HG02623 (cell line): Measurements from ENCODE around the gene LRRK1.

Source experiments
- ATAC-seq: cut with Tn5 transposase; IDR thresholded peaks from one replicate; pipeline ENCODE4 v1.9.1; 2021; ENCODE audit warnings: moderate library complexity; ENCODE audit not compliant: unreplicated experiment

The LRRK1 gene

DNA sequence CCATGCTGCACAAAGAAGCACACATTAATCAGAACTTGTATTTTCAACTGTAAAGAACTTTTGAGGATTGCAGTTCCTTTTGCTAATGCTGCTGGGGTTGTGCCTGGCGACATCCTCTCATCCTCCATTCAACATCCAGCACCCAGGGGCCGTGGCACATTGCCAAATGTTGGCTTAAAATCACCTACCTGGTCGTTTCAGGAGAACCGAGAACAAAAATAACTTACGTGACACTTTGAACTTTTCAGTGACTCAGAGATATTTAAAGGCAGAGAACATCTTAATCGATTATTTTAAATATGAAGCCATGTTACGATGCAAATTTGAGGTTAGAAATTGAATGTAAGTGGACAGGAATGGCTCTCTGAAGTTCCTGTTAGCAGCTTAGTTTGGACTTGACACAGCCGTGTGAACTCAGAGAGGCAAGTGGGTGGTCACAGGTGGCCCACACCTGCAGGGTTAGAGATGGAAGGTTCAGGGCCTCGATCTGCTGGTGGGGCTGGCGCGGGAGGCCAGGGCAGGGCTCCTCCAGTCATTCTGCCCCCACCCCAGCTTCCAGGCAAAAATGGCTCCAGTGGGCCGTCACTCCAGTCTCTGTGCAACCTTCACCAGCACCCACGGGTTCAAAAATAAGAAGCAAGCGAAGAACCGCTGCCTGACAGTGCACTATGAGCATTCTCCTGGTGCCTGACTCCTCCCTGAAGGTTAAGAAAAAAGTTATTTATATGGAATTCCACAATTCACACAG is 12.2 kb downstream of the LRRK1 start:
- ATAC-seq = no peak

DNA sequence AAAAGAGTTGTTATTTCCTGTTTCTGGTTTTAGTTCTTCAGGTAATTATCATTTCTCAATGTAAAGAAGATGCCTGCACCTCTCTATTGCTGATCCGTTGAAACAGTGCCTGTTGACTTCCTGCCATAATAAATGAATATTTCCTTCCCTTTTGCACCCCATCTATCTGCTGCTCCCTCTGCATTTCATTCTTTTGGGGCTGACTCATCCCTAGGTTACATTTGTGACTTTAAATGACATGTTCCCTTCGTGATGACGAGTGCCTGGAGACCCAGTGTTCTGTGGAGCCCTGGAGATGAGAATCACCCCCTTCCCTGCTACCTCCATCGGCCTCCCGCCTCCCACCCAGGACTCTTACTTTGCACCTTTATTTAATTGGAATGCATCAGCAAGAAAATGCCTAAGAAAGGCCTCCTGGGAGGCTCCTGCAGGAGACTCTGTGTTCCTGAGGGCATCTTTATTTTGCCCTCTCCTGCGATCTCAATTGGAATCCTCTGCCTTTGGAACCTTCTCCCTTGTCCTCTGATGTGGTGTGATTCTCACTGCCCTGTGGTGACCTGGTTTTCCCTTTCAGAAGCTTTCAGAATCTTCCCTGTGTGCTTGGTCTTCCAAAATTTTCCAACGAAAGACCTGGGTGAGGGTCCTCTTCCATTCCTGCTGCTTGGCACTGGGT is 13.7 kb downstream of the LRRK1 start:
- ATAC-seq = no peak

DNA sequence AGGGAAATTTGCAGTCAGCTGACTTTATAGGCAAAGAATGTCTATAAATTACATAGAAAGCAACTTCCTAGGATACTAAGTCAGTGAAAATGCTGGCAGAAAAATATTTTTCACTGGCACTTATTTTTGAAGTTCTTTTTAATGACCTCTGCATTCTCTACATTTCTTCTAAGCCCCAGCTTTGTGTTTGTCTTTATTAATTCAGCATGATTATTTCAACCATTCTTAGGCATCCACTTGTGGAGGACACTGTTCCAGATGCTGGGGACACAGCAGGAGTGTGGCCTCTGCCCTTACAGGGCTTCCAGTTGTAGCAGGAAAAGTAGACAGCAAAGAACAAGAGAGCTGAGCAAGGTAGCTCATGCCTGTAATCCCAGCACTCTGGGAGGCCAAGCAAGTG is 15.0 kb downstream of the LRRK1 start:
- ATAC-seq = no peak

DNA sequence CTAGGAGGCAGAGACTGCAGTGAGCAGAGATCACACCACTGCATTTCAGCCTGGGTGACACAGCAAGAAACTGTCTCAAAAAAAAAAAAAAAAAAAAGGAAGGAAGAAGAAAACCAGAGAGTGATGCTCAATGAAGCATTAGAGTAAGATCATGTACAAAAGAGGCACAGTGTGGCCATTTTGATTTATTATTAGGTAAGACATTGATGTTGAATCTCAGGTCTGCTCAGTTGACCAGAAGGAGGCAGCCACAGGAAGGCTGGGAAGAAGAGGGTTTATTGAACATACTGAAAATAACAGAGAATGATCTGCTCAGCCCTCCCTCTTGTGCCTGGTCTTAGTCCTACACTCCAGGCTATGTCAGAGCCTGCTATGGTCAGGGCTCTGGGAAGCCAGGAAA is 15.6 kb downstream of the LRRK1 start:
- no peak for ATAC-seq

DNA sequence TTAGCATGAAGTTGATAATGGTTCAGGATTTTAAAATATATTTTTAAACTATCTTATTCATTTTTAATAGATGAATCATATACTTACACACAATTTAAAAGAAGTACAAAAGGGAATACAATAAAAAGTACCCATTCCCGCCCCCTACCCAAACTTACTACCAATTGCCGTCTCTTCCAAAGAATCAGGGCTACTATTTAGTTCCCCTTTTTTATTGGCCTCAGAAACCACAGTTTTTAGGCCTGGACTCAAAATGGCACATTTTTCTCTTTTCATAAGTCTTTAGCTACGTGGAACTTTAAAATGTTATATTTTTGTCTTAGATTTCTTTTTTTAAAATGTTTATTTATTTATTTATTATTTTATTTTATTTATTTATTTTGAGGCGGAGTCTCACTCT is 18.0 kb downstream of the LRRK1 start:
- no peak for ATAC-seq

DNA sequence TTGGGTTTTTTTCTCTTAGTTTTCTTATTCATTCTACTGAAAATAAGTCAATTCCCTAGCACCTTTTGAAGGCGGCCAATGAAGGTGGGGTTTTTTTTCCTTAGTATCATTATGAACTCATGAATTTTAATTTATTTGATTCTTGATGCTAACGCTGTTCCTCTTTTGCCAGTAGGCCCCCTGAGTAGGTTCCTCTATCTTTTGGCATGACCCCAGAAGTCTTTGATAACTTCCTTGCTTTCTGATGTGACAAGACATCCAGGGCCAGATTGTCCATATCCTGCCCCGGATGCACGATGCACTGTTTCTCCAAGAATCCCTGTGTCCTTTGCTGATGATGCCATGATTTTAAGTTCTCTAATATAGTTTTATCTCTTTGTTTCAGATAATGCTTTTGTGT is 20.6 kb downstream of the LRRK1 start:
- ATAC-seq = no peak

- peak; percentile 78 for ATAC-seq
These were observed 21.7 kb downstream of the LRRK1 start for GRCh38 chr15:100940767-100941379.

GRCh38 chr15:100941536-100941935 is 22.4 kb downstream of the LRRK1 start:
- peak; percentile 51 for ATAC-seq

DNA sequence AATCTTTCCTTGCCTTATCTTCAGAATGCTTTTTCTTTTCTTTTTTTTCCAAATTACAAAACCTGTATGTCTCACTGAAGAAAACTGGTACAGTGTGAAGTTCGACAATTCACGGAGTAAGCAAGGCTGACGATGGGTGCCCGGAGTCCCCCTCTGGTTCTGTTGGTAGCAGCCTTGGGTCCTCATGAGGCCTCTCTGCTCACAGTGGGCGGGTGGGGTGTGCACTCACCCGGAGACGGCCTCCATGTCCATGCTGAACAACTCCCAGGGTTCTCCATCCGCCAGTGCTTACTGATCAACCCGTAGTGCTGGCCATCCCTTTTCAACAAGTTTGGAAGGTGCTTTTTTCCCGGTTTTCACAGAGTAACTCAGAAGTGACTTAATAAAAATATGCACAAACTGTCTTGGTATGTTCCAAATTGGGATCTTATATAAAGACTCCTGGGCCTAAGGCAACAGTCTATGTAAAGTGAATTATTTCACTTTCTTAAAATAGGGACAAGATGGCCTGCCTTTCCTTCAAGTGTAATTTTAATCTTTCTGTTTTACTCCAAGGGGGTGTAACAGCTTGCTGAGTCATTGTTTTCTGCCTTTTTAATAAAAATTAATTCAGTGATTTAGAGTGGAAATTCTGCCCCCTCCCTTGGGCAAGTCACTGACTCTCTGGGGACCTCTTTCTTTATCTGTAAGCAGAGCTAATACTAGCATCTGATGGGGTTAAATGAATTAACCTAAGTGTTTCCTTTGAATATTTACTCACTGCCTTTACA is 23.7 kb downstream of the LRRK1 start:
- ATAC-seq = no peak

DNA sequence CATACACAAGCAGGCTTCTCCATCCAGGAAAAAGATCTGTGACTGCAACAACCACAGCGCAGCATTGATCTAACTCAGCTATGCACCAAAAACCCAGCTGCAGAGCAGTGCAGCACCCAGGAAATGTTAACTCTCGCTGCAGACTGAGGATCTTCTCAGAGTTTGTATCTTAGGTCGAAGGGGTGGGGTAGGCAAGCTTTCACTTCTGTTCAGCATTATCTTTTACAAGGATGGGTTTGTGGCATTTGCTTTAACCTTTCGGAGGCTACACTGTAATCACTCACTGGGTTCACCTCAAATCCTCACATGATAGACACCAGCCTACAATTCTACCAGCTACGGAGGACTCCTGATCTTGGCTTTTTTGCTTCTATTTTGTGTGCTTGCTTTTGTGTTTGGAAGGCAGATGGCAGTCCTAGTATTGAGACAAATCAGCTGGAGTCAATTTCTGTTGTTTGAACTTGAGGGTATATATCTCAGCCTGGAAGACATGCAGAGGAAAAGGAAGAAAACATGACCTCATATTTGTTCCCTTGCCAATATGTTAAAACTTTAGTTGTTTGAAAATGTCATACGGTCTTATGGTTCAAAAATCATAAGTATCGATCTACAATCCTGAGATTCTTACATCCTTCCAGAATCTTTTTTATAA is 25.2 kb downstream of the LRRK1 start:
- ATAC-seq = no peak

- ATAC-seq = no peak
These were observed 25.8 kb downstream of the LRRK1 start for GRCh38 chr15:100944986-100945385.

DNA sequence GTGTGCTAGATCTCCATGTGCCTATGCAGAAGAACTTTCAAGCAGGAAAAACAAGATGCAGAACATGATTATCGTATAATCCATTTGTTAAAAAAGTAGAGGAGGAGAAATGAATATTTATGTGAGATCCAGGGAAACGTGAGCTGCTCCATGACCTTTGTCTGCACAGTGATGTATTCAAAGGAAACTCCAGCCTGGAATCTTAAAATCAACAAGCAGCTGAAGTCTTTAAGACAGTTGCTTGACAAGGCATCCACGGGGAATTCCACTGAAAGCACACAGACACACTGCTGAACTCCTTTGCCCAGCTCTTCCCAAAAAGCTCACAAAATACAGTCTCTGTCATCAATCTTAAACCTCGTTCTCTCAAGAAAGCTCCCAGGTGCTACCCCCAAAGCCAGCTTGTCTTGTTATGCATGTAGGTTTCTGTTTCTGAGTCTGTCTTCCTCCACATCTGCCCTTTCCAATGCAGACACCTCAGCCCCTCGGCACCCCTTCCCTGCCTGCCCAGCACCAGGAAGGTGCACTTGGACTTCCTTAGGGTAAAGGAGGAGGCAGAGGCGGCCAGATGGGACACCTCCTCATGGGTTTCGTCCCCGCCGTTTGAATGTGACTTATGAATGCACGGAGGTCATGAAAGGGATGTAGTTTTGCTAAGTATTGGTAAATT is 28.7 kb downstream of the LRRK1 start:
- no peak for ATAC-seq

- ATAC-seq = no peak
These were observed 29.2 kb downstream of the LRRK1 start for GRCh38 chr15:100948430-100948762.

- ATAC-seq = no peak
These were observed 30.5 kb downstream of the LRRK1 start for GRCh38 chr15:100949691-100950090.

GRCh38 chr15:100951965-100952364 is 32.8 kb downstream of the LRRK1 start:
- no peak for ATAC-seq

GRCh38 chr15:100952566-100952965 is 33.4 kb downstream of the LRRK1 start:
- no peak for ATAC-seq

DNA sequence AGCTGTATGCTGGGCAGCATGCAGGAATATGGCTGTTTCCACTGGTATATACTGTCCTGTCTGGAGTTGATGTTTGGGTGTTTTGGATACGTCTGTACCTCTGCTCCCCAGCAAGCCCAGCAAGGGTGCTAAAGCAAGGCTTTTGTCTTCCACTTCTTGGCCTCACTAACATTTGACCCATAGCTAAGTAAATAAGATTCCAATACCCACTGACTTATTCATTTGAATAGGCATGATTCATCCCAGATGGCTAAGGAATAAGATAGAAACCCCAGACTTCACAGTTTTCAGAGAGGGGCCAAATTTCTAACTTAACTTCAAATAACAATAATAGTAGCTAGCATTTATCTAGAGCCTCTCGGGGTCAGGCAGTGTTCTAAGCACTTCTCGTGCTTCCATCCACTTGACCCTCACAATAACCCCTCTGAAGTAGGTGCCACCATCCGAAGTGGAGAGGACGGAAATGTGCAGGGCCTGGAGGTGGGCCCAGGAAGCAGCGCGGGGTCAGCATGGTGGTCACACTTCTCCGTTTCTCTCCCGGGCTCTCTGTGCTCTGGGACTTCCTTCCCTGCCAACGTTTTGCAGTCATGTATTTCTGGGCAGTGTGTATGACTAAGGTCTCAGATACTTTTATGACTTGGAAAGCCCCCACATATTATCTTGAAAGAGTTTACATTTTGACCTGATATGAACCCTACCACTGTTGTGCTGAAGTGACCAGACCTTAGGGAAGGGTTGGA is 39.3 kb downstream of the LRRK1 start:
- no peak for ATAC-seq

DNA sequence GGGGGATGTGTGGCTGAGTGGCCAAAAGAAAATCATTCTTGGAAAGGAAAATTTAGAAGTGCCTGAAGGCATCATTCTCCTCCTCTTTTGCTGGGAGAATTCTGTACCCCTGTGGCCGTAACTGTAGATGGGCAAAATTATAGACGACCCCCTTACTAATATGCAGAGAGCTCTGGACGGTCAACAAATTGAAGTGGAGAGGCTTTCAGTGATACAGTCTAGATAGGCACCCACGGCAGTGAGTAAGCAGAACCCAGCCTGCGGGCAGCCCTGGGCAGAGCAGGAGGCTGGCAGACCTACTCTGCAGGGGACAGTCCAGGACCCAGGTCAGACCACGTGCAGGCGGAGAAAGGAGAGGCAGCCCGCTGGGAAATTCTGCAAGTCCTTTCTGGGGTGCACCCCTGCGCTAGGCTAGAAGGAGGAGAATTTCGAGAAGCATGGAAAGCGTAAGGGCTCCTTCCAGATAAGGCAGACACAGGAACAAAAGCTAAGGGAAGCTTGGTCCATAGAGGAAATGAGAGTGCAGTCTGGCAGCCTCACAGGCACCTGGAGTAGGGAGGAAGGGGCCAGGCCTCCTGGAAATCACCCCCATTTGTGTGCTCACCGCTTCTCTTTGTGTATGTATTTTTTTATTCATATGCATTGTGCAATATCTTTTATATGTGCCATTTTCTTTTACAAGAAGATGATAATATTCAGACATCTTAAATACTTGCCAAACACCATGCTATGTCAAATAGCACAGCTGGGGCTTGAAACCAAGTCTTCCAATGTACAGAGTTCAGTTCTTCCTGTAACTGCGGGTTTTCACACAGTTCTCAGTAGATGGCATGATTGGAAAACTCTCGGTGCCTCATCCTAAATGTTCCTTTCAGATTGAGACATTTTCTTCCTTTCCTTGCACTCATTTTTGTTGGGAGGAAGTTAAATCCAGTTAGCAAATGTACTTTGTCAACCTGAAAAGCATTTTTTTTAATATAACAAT is 40.2 kb downstream of the LRRK1 start:
- ATAC-seq = no peak

GRCh38 chr15:100966997-100967396 is 47.8 kb downstream of the LRRK1 start:
- ATAC-seq = no peak
